Activated effector memory CD4-positive, alpha-beta T cell treated with Interleukin-2 at 50 U/mL for 16 hours (primary cell): Measurements from ENCODE around the gene PTPRN2.

Experiments
- DNase-seq: peaks from one replicate; pipeline ENCODE4 v3.0.0-alpha.2; 2020

The PTPRN2 gene

DNA sequence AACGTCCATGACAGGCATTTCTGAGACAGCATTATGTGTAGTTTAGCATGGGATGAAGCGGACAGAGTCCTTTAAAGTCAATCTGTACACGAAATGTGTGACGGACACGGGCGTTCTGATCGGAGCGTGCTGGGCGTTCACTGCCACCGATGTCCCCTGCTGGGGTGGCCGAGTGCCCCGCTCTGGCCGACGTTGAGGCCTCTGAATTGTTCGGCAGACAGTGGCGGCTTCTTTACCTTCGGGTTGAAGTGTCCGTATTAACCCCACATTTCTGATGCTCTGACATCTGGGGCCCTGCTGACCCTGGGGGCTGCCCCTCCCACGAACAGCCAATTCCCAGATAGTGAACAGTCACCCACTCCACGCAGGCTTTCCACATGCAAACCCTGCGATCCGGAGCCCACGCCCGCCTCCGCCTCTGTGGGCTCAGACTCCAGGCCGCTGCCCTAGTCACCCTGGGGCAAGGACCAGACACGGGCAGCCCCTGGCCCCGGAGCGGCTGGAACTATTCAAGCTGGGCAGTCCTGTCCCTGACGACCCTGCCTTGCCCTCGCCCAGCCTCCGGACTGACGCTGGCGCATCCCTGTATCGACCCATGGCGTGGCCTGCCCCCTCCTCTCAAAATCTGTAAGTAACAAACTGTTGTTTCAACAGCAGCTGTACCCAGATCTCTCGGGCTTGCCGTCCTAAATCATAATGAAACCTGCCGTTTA is 445.7 kb downstream of the PTPRN2 start:
- DNase-seq = no peak

DNA sequence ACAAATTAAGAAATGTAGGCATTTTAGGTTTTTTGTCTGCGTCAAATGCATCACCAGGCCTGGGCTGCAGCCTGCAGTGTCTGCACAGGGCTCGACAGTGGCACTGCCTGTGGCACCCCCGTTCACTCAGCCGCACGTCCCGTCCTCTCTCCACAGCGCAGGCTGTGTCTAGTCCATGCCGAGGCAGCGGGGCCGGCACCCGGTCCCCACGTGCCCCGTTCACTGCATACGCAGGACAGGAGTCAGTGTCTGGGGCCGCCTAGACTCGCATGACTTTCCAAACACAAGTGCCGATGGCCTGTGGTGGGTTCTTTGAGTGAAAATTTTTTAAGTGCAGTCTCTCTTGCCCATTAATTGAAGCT is 446.4 kb downstream of the PTPRN2 start:
- DNase-seq = no peak

- no peak for DNase-seq
Measured at GRCh38 chr7:158140538-158141220, 446.9 kb downstream of the PTPRN2 start.

GRCh38 chr7:158139499-158139898 is 448.1 kb downstream of the PTPRN2 start:
- DNase-seq = no peak

DNA sequence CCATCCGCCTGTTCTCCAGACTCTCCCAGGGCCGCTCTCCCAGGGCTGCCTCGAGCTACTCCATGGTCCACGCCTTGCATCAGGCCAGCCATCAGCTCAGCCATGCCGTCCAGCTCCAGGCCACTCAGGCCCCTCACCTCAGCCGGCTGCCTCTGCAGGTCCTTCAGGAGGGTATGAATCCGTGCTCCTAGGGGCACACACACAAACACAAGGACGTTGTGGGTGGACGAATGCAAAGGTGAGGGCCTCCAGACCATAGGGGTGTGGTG is 449.4 kb downstream of the PTPRN2 start:
- DNase-seq = no peak

GRCh38 chr7:158137516-158138328 is 449.9 kb downstream of the PTPRN2 start:
- no peak for DNase-seq

DNA sequence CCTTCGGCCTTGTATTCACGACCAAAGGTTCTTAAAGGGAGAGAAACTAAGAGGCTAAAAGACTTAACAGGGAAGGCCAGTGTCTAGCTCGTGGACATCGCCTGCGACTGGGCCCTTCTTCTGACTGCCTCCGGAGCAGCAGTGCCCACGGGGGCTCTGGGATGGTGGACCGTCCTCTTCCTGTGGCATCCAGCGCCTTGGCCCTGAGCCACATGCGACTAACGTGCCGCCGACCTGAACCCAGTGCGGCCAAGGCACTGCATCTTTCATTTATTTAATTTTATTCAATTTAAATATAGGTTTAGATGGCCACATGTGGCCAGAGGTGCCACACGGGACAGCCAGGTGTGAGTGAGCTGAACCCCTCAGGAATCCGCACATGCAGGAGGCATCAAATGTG is 451.7 kb downstream of the PTPRN2 start:
- no peak for DNase-seq

- DNase-seq = no peak
Measured at GRCh38 chr7:158134824-158135223, 452.8 kb downstream of the PTPRN2 start.

- DNase-seq = no peak
Measured at GRCh38 chr7:158133515-158134271, 453.9 kb downstream of the PTPRN2 start.

DNA sequence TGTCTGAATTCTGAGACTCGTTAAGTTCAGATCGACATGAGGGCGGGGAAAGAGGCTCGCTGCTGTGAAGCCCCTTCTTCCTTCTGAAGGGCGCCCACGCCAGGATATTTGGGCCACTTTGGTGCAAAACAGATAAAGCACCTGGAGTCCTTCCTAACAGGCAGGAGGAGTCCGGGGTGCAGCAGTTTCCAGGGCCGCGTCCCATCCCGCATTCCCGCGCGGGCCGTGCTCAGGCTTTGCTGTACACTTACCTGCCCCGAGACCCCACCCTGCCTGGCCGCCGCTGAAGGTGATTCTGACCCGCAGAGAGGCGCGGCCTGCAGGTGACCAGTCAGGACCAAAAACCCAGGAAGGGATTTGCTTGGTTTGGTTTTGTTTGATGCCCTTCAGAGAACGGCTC is 454.6 kb downstream of the PTPRN2 start:
- DNase-seq = no peak

DNA sequence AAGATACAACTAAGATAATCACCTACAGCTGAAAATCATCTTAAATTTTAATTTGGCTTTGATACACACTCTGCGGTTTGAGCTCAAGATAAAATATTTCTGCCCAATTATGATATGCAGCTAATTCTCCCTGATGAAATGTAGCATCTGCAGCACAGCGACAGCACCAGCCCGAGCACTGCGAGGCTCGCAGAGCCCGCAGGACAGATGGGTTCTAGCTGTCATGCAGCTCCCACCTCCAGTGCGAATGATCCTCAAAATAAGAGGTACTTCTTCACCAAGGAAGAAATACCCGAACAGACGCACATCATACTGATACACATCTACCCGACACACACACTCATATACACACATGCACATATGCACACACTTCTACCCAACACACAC is 457.6 kb downstream of the PTPRN2 start:
- DNase-seq = no peak

DNA sequence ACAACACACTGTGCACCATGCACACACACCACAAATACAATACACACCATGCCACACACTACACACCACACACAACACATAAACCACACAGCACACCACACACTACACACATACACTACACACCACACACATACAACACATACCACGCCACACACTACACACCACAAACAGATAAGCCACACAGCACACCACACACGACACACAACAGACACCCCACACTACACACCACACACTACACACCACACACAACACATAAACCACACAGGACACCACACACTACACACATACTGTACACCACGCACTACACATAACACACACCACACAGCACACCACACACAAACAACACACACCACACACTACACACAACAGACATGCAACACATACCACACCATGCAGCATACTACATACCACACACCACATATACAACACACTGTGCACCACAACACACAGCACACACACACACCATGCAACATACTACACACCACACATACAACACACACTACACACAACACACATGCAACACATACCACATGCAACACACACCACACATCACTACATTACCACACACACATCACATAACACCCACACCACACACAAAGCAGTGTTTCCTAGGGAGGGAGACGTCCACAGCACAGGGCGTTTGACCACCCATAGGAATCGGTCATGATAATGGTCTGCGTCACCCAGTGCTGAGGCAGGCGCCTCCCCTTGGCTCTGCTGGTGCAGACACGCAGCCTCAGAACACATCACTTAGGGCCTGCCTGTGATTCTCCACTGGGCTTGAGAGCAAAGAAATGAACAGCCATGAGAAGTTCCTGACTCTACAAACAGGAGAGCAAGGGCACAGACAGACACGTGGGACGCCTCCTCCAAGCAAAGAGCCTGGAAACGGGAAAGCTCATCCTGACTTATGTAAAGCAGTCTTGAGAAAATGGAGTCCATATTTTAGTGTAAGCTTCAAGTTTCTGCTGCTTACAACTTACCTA is 458.3 kb downstream of the PTPRN2 start:
- DNase-seq = no peak

DNA sequence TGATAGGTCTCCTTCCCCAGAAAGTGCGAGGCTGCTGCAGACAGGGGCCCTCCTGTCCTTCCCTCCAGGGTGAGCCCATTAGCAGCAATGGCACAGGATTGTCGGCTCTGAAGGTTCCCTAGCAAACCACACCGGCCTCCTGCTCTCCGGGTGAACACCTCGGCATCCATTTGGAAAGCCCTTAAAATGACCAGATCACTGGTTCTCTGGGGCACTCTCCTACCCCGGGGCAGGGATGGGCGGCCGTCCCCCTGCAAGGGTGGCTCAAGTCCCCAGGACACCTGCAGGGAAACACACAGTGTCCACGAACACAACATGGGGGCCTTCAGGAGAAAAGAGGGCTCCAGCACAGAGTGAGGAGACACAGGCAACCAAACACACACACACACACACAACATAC is 459.1 kb downstream of the PTPRN2 start:
- DNase-seq = no peak

DNA sequence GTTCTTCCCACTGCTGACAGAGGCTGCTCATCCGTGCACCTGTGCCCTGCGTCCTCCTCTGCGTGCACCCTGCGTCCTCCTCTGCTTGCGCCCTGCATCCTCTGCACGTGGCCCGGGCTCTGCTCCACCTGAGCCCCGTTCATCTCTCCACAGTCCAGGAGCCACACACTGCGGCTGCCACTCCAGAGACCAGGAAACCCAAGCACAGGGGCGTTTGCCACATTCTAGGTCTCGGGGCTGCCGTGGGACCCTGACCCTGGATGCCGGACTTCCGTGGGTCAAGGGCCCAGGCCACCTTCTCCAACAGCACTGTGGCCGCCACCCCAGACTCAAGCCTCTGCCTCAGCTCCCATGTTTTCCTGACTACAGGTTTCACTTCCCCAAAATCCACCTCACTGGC is 460.4 kb downstream of the PTPRN2 start:
- DNase-seq = no peak

GRCh38 chr7:158126661-158127060 is 461.0 kb downstream of the PTPRN2 start:
- DNase-seq = no peak

DNA sequence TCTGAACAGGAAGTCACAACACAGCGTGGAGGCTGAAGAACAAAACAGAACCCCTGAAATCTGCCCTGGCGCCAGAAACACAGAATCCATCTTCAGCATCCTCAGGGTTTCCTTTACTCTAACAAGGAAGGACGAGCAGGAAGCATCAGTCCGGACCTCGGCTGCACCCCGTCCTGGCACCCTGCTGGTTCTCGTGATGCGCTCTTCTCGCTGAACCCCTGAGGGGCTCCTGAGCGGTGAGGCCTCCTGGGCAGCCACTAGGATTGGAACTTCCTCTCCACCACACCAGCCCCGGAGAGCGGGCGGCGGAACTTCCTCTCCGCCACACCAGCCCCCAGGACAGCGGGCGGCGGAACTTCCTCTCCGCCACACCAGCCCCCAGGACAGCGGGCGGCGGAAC is 461.9 kb downstream of the PTPRN2 start:
- DNase-seq = no peak

DNA sequence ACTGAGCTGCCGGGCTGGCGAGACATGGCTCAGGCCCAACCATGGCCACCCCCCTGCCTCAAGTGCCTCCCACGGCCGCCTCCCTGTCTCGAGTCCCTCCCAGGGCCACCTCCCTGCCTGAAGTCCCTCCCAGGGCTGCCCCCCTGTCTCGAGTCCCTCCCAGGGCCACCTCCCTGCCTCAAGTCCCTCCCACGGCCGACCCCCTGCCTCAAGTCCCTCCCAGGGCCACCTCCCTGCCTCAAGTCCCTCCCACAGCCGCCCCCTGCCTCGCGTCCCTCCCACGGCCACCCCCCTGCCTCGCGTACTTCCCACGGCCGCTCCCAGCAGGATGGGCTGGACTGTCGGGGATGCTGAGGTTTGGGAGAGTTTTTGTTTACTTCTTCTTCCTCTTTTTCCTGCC is 462.5 kb downstream of the PTPRN2 start:
- no peak for DNase-seq

- no peak for DNase-seq
Measured at GRCh38 chr7:158124671-158125079, 462.9 kb downstream of the PTPRN2 start.

- DNase-seq = no peak
Measured at GRCh38 chr7:158123753-158124152, 463.9 kb downstream of the PTPRN2 start.

GRCh38 chr7:158123214-158123613 is 464.4 kb downstream of the PTPRN2 start:
- DNase-seq = no peak

DNA sequence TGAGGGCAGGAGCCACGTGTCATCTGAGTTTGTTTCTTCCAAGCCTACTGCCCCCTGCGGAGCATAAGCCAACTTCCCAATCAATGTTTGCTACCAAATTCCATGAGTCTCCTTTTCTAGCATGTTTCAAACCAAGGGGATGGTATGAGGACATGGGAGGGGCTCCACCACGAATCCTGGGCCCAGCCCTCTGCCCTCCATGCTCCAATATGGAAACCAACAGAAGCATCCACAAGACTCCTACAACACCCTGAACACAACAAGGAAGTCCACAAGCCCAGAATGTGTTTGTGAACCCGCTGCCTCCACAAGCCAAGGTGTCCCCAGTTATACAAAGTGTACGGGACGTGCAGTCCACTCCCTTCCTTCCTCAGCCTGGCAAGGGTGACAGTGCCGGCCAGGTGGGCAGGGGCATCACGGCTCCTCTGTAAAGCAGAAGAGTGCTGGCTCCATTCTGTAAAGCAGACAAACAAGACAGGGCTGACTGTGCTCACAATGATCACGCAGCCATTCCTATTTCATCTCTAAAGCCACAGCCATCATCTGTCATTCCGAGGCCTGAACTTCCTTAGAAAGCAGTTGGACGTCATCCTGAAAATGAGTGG is 466.1 kb downstream of the PTPRN2 start:
- DNase-seq = no peak

DNA sequence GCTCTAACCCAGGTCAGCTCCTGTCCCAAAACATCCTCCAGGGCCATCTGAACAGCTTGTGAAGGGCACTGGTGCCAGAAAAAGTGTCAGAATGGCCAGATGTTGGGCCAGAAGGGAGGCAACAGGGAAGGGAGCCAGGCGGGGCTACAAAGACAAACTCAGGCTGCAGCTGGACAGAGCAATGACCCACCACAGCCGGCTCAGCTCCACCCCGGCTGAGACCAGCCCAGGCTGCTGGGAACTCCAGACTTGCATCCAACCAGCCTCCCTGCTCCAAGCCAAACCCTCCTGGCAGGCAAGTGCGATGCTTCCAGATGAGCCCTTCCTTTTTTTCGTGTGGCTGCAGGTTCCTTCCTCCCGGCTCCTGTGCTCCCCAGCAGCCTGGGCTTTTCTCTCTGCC is 466.9 kb downstream of the PTPRN2 start:
- DNase-seq = no peak
